ENCODE measurements around the gene ERO1B.
"Not testable (repeated sequence)": the region's sequence is repeated elsewhere in the genome, so short reads cannot be mapped to it uniquely, and the experiment has no call there.

The ERO1B gene

GRCh38 chr1:236247286-236247685, 34.5 kb downstream of the ERO1B start:
- DNase-seq, result no peak

GRCh38 chr1:236242568-236242967, 39.2 kb downstream of the ERO1B start:
- no peak for DNase-seq

GRCh38 chr1:236240675-236241074, 41.1 kb downstream of the ERO1B start:
- DNase-seq, result peak; percentile 19

GRCh38 chr1:236239092-236239585, 42.6 kb downstream of the ERO1B start:
- no peak for DNase-seq

GRCh38 chr1:236235116-236235515, 46.6 kb downstream of the ERO1B start:
- no peak for DNase-seq

- DNase-seq, result peak; percentile 28
Observed at GRCh38 chr1:236228411-236228810, 53.3 kb downstream of the ERO1B start.

GRCh38 chr1:236222632-236223031, 59.1 kb downstream of the ERO1B start:
- no peak for DNase-seq

- DNase-seq, result no peak
Observed at GRCh38 chr1:236220473-236220872, 61.3 kb downstream of the ERO1B start.

- DNase-seq, result no peak
Observed at GRCh38 chr1:236214761-236215160, 67.0 kb downstream of the ERO1B start.

GRCh38 chr1:236213534-236213933, 68.2 kb downstream of the ERO1B start:
- DNase-seq, result no peak

- DNase-seq, result no peak
Observed at GRCh38 chr1:236211815-236212214, 69.9 kb downstream of the ERO1B start.

- no peak for DNase-seq
Observed at GRCh38 chr1:236209713-236210112, 72.0 kb downstream of the ERO1B start.

GRCh38 chr1:236209185-236209584, 72.6 kb downstream of the ERO1B start:
- DNase-seq, result no peak

GRCh38 chr1:236207569-236207968, 74.2 kb downstream of the ERO1B start:
- DNase-seq, result no peak

- no peak for DNase-seq
Observed at GRCh38 chr1:236207121-236207520, 74.6 kb downstream of the ERO1B start.

GRCh38 chr1:236206548-236206947, 75.2 kb downstream of the ERO1B start:
- DNase-seq, result no peak

GRCh38 chr1:236204656-236205055, 77.1 kb downstream of the ERO1B start:
- no peak for DNase-seq

- DNase-seq, result no peak
Observed at GRCh38 chr1:236204039-236204438, 77.7 kb downstream of the ERO1B start.

- DNase-seq, result no peak
Observed at GRCh38 chr1:236201786-236202185, 80.0 kb downstream of the ERO1B start.

- no peak for DNase-seq
Observed at GRCh38 chr1:236200925-236201324, 80.8 kb downstream of the ERO1B start.

- DNase-seq, result no peak
Observed at GRCh38 chr1:236193184-236193583, 88.6 kb downstream of the ERO1B start.

- DNase-seq, result not testable (repeated sequence)
Observed at GRCh38 chr1:236188084-236188483, 93.7 kb downstream of the ERO1B start.

- not testable (repeated sequence) for DNase-seq
Observed at GRCh38 chr1:236186471-236186870, 95.3 kb downstream of the ERO1B start.

- DNase-seq, result peak; percentile 13
Observed at GRCh38 chr1:236185687-236186086, 96.1 kb downstream of the ERO1B start.

GRCh38 chr1:236181059-236181458, 100.7 kb downstream of the ERO1B start:
- no peak for DNase-seq

GRCh38 chr1:236179634-236180033, 102.1 kb downstream of the ERO1B start:
- DNase-seq, result no peak

Data from hematopoietic multipotent progenitor cell treated with erythropoietin and hydrocortisone succinate and interleukin-3 and kit ligand, for 6 days (in vitro differentiated cells).